ENCODE measurements around the gene VSTM4. TPM values are rescaled to one million over a fixed set of nuclear protein-coding genes. Genes with fewer than 3 reads are reported as not detected.

VSTM4 gene
- 2.8 and 8.2 TPM in 2 replicates for total RNA-seq

GRCh38 chr10:49115015-49115795, at the start of gene VSTM4:
Gene VSTM4 (minus strand): TSS chr10:49115522. CDS start chr10:49115485, 37 bp downstream.

GRCh38 chr10:49133706-49134248, 18.5 kb upstream of the VSTM4 start, which contains the start of gene FAM170B:
Gene FAM170B (minus strand): TSS chr10:49134021. CDS start chr10:49133918, 103 bp downstream.

Other genes with a start within 250 kb of the VSTM4 start
- not detected in 2 replicates for gene LRRC18, start 175.7 kb downstream of the VSTM4 start, total RNA-seq
- not detected in 2 replicates for gene FAM170B, start 18.5 kb upstream of the VSTM4 start, total RNA-seq
- gene TMEM273, start 72.9 kb upstream of the VSTM4 start, total RNA-seq: 0.13 and 0.33 TPM in 2 replicates
- not detected in 2 replicates for gene C10orf71, start 183.6 kb upstream of the VSTM4 start, total RNA-seq

Data from smooth muscle cell of the pulmonary artery (primary cell).